Endothelial cell (in vitro differentiated cells): Measurements from ENCODE around the gene SEMA4D. TPM values are rescaled to one million over a fixed set of nuclear protein-coding genes. Genes with fewer than 3 reads are reported as not detected.
A peak's percentile ranks its signal among the peaks of the same experiment; 100 is the strongest.

Source experiments
- DNase-seq: peaks from one replicate; pipeline ENCODE4 v3.0.0; 2021; ENCODE audit warnings: low spot score
- H3K27ac Mint-ChIP-seq: one replicate; pipeline ENCODE4 v1.8.0; 2021; ENCODE audit warnings: mixed read lengths, inconsistent platforms; ENCODE audit not compliant: unreplicated experiment
- H3K27me3 Mint-ChIP-seq: one replicate; pipeline ENCODE4 v1.8.0; 2021; ENCODE audit warnings: mild to moderate bottlenecking, moderate library complexity, mixed read lengths, inconsistent platforms; ENCODE audit not compliant: unreplicated experiment
- H3K36me3 Mint-ChIP-seq: one replicate; pipeline ENCODE4 v1.8.0; 2021; ENCODE audit warnings: mild to moderate bottlenecking, low read depth, mixed read lengths, inconsistent platforms; ENCODE audit not compliant: unreplicated experiment
- H3K4me1 Mint-ChIP-seq: one replicate; pipeline ENCODE4 v1.8.0; 2021; ENCODE audit warnings: mild to moderate bottlenecking, mixed read lengths, inconsistent platforms; ENCODE audit not compliant: unreplicated experiment
- H3K4me3 Mint-ChIP-seq: one replicate; pipeline ENCODE4 v1.8.0; 2021; ENCODE audit warnings: mild to moderate bottlenecking, mixed read lengths, inconsistent platforms; ENCODE audit not compliant: unreplicated experiment
- H3K9me3 Mint-ChIP-seq: one replicate; pipeline ENCODE4 v1.8.0; 2021; ENCODE audit warnings: mixed read lengths, inconsistent platforms; ENCODE audit not compliant: unreplicated experiment
- CTCF ChIP-seq: fragments of 200-600 bp; sonication (generic); IDR thresholded peaks from one replicate; pipeline ENCODE4 v1.5.0; 2021; ENCODE audit warnings: antibody characterized with exemption; ENCODE audit not compliant: unreplicated experiment
- total RNA-seq: library from RNA; stranded (reverse); fragmentation: NEBNext Ultra II Directional; extraction: Animal tissue kit (Norgen Biotek cat#: 25700); gene quantifications from one replicate; pipeline ENCODE4 v1.2.1, GENCODE V29; 2021; ENCODE audit not compliant: unreplicated experiment

The SEMA4D gene
- total RNA-seq, 1 donor from 2014 or later: 14.8 TPM

GRCh38 chr9:89384783-89385182, 113.1 kb downstream of the SEMA4D start:
- H3K4me3 Mint-ChIP-seq: no peak overlapping the region
- TF ChIP-seq CTCF: no peak
- no peaks in the 10 kb centered on the region for H3K4me1 Mint-ChIP-seq
- peaks cover 4% of the 10 kb centered on the region for H3K27me3 Mint-ChIP-seq
- no peak for DNase-seq
- peaks cover 16% of the 10 kb centered on the region for H3K36me3 Mint-ChIP-seq
- no peaks in the 10 kb centered on the region for H3K9me3 Mint-ChIP-seq
- no peak overlapping the region for H3K27ac Mint-ChIP-seq

- no peaks in the 10 kb centered on the region for H3K9me3 Mint-ChIP-seq
- no peak for DNase-seq
- H3K4me1 Mint-ChIP-seq: no peaks in the 10 kb centered on the region
- no peak overlapping the region for H3K4me3 Mint-ChIP-seq
- H3K27me3 Mint-ChIP-seq: peaks cover 7% of the 10 kb centered on the region
- H3K36me3 Mint-ChIP-seq: peaks cover 16% of the 10 kb centered on the region
- no peak for TF ChIP-seq CTCF
- no peak overlapping the region for H3K27ac Mint-ChIP-seq
These were observed 114.1 kb downstream of the SEMA4D start for GRCh38 chr9:89383721-89384300.

GRCh38 chr9:89383030-89383720, 114.7 kb downstream of the SEMA4D start:
- Mint-ChIP-seq H3K4me1 (no peaks in the 10 kb centered on the region), H3K27ac (peak overlapping the region; percentile 7), H3K9me3 (no peaks in the 10 kb centered on the region), H3K4me3 (no peak overlapping the region), H3K27me3 (peaks cover 7% of the 10 kb centered on the region), H3K36me3 (peaks cover 16% of the 10 kb centered on the region)
- TF ChIP-seq CTCF: no peak
- no peak for DNase-seq

- H3K4me1 Mint-ChIP-seq: no peaks in the 10 kb centered on the region
- H3K4me3 Mint-ChIP-seq: no peak overlapping the region
- peaks cover 16% of the 10 kb centered on the region for H3K36me3 Mint-ChIP-seq
These were observed 115.6 kb downstream of the SEMA4D start for GRCh38 chr9:89382026-89382986.

More at GRCh38 chr9:89382026-89382986, 115.6 kb downstream of the SEMA4D start:
- Mint-ChIP-seq H3K27ac (peak overlapping the region; percentile 51), H3K9me3 (no peaks in the 10 kb centered on the region), H3K27me3 (peaks cover 8% of the 10 kb centered on the region)
- DNase-seq: no peak
- no peak for TF ChIP-seq CTCF
